Keratinocyte (primary cell): ENCODE measurements around the gene IPMK.

Experiments
- CTCF ChIP-seq, 3 experiments: IDR thresholded peaks in 1 of 3; conservative IDR thresholded peaks in 1 of 3; optimal IDR thresholded peaks in 1 of 3; 2 replicates in 2 of 3; 3 replicates in 1 of 3; pipeline versions ENCODE3 to v1.5.1; 2011; ENCODE audit warnings: low read length in 3 of 3, mild to moderate bottlenecking in 3 of 3, moderate library complexity in 2 of 3, control low read depth in 1 of 3, inconsistent platforms in 1 of 3; ENCODE audit not compliant: insufficient read depth in 2 of 3; ENCODE audit errors: extremely low read depth in 1 of 3
- EZH2 ChIP-seq: IDR thresholded peaks from one replicate; pipeline ENCODE4 v1.6.1; 2012; ENCODE audit warnings: inconsistent platforms, mild to moderate bottlenecking, low read length, moderate library complexity

GRCh38 chr10:58178811-58179210 lies 88.9 kb downstream of the IPMK start:
- TF ChIP-seq CTCF (optimal IDR thresholded peaks at IDR 0.05 in 1 of 3, IDR thresholded peaks at IDR 0.05 in 1 of 3, conservative IDR thresholded peaks at IDR 0.05 in 1 of 3; ENCODE audit: extremely low read depth in 1 of 3, insufficient read depth in 2 of 3, low read length in 3 of 3): no peak
- TF ChIP-seq EZH2: no peak
